ENCODE measurements around the gene ABCA10. TPM values are rescaled to one million over a fixed set of nuclear protein-coding genes. Genes with fewer than 3 reads are reported as not detected.

ABCA10 gene
- total RNA-seq, 2 experiments from 2014 or later, result 1.1 to 1.2 TPM

Other genes with a start within 250 kb of the ABCA10 start
- gene ABCA9, start 167.9 kb downstream of the ABCA10 start, total RNA-seq, result under 1 TPM in 1 of 2 experiments, not detected in 1; 0.05 TPM
- gene ABCA6, start 86.9 kb downstream of the ABCA10 start, total RNA-seq, result under 1 TPM; 0.13 to 0.30 TPM
- gene ABCA5, start 98.3 kb upstream of the ABCA10 start, total RNA-seq, result 10 to 100 TPM; 16.5 to 18.2 TPM
- gene MAP2K6, start 185.9 kb upstream of the ABCA10 start, total RNA-seq, result 1 to 10 TPM; 5.3 to 6.9 TPM